Measurements from ENCODE around the gene SCAMP4. TPM values are rescaled to one million over a fixed set of nuclear protein-coding genes. Genes with fewer than 3 reads are reported as not detected.

The SCAMP4 gene
- total and polyA plus RNA-seq, 2 of the 13 experiments (the other 11 are each of a cell fraction or from before 2014, with no cell fraction given) = 10.7 to 13.7 TPM

GRCh38 chr19:1907563-1908363, 2.6 kb downstream of the SCAMP4 start (continued):
- TF ChIP-seq ZNF318 (CRISPR knock-in tag; IDR thresholded peaks at IDR 0.05) (no peak), ZNF317 (CRISPR knock-in tag; IDR thresholded peaks at IDR 0.05) (peak; percentile 66; the same call in 1 of the 2 replicates), ATF4 (CRISPR knock-in tag; IDR thresholded peaks at IDR 0.05) (no peak), SNAPC4 (CRISPR knock-in tag; IDR thresholded peaks at IDR 0.05) (no peak), THAP11 (CRISPR knock-in tag; IDR thresholded peaks at IDR 0.05) (no peak), NFIB (CRISPR knock-in tag; IDR thresholded peaks at IDR 0.05; ENCODE audit: borderline replicate concordance) (no peak), NR1H2 (CRISPR knock-in tag; IDR thresholded peaks at IDR 0.05; ENCODE audit: borderline replicate concordance, low read depth) (no peak), SIX1 (CRISPR knock-in tag; IDR thresholded peaks at IDR 0.05; ENCODE audit: borderline replicate concordance) (no peak)
- TF ChIP-seq, protein P1, sequence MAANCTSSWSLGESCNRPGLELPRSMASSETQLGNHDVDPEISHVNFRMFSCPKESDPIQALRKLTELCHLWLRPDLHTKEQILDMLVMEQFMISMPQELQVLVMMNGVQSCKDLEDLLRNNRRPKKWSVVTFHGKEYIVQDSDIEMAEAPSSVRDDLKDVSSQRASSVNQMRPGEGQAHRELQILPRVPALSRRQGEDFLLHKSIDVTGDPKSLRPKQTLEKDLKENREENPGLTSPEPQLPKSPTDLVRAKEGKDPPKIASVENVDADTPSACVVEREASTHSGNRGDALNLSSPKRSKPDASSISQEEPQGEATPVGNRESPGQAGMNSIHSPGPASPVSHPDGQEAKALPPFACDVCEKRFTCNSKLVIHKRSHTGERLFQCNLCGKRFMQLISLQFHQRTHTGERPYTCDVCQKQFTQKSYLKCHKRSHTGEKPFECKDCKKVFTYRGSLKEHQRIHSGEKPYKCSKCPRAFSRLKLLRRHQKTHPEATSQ (CRISPR knock-in tag; IDR thresholded peaks at IDR 0.05; ENCODE audit: borderline replicate concordance) = no peak

All from HepG2 (cell line).